Spleen (tissue), 11 donors: ENCODE results near the gene FGD6. TPM values are rescaled to one million over a fixed set of nuclear protein-coding genes. Genes with fewer than 3 reads are reported as not detected.

ENCODE experiments used
- DNase-seq: peaks from one replicate; pipeline ENCODE4 v3.0.0-alpha.2; 2020
- H3K27ac ChIP-seq, 8 donors: fragments of 200-600 bp; sonication (generic) in 7 of 8; 1 replicate in 4 of 8; 2 replicates in 4 of 8; pipeline versions ENCODE4 v1.5.0 to v1.8.0; 2016 to 2021; ENCODE audit warnings: inconsistent platforms in 4 of 8, mild to moderate bottlenecking in 4 of 8, moderate library complexity in 1 of 8
- H3K27me3 ChIP-seq, 7 donors: fragments of 200-600 bp; sonication (generic) in 6 of 7; replicated peaks in 1 of 7; 1 replicate in 4 of 7; 2 replicates in 3 of 7; pipeline versions ENCODE4 v1.5.0 to v1.8.0; 2016 to 2021; ENCODE audit warnings: inconsistent platforms in 3 of 7, mild to moderate bottlenecking in 1 of 7
- H3K36me3 ChIP-seq, 6 donors: fragments of 200-600 bp; sonication (generic) in 5 of 6; 1 replicate in 4 of 6; 2 replicates in 2 of 6; pipeline versions ENCODE4 v1.5.0 to v1.8.0; 2016 to 2021; ENCODE audit warnings: inconsistent platforms in 2 of 6
- H3K4me1 ChIP-seq, 6 donors: fragments of 200-600 bp; sonication (generic) in 5 of 6; 1 replicate in 3 of 6; 2 replicates in 3 of 6; pipeline versions ENCODE4 v1.5.0 to v1.8.0; 2016 to 2021; ENCODE audit warnings: inconsistent platforms in 3 of 6
- H3K4me3 ChIP-seq, 8 donors: fragments of 200-600 bp; sonication (generic) in 7 of 8; 1 replicate in 4 of 8; 2 replicates in 4 of 8; pipeline versions ENCODE4 v1.5.0 to v1.8.0; 2016 to 2021; ENCODE audit warnings: inconsistent platforms in 4 of 8, mild to moderate bottlenecking in 4 of 8, moderate library complexity in 2 of 8
- H3K9me3 ChIP-seq, 8 donors: fragments of 200-600 bp; sonication (generic) in 7 of 8; 1 replicate in 4 of 8; 2 replicates in 4 of 8; pipeline versions ENCODE4 v1.5.0 to v1.8.0; 2016 to 2021; ENCODE audit warnings: inconsistent platforms in 4 of 8
- CTCF ChIP-seq, 11 experiments: fragments of 200-600 bp in 7 of 11; fragments of 450-650 bp in 4 of 11; sonication (generic) in 4 of 11; IDR thresholded peaks in 8 of 11; conservative IDR thresholded peaks in 3 of 11; 1 replicate in 7 of 11; 2 replicates in 4 of 11; pipeline versions ENCODE4 v1.4.0 to v1.8.0; 2016 to 2021; ENCODE audit warnings: antibody characterized with exemption in 11 of 11, inconsistent platforms in 4 of 11, mild to moderate bottlenecking in 1 of 11
- POLR2A ChIP-seq, 3 donors: fragments of 450-650 bp; IDR thresholded peaks; one replicate each; pipeline ENCODE4 v1.5.1; 2017; ENCODE audit warnings: antibody characterized with exemption in 3 of 3, mild to moderate bottlenecking in 1 of 3
- POLR2AphosphoS5 ChIP-seq, 3 donors: sonication (generic); formaldehyde crosslinking; IDR thresholded peaks; one replicate each; pipeline ENCODE4 v1.5.1; 2017; ENCODE audit warnings: antibody characterized with exemption in 3 of 3
- WGBS, 5 donors: extraction: QIAGEN DNeasy Blood & Tissue Kit in 3 of 5; methylation state at CpG; one replicate each; pipeline versions ENCODE4 v1.1.5 to v1.1.7; 2013 to 2018; 5-methylcytosine and 5-hydroxymethylcytosine counted together
- intact Hi-C: fragments of 100-400 bp; cut with DNase I; formaldehyde crosslinking; loops from one replicate; pipeline ENCODE4 v1.15.0; 2023; ENCODE audit warnings: low total_unique reads
- polyA plus RNA-seq, 3 donors: library from polyadenylated mRNA; stranded (reverse); fragments of 200-250 nt; gene quantifications; one replicate each; pipeline ENCODE4 v1.2.1, GENCODE V29; 2013
- total RNA-seq, 7 donors: library from RNA; depleted of rRNA in 3 of 7; stranded (reverse); fragments of >200 nt in 3 of 7; fragmentation: NEBNext Ultra II Directional in 4 of 7; extraction: Animal tissue kit (Norgen Biotek cat#: 25700) in 4 of 7; gene quantifications; one replicate each; pipeline versions ENCODE4 v1.1.0 to v1.2.1, GENCODE V29; 2016 to 2021
- donor health status: healthy with polysubstance abuse.
- donor health status: DM: no; HTN: no; CAD: no; lungs with moderate emphysema.
- donor health status: DM: no; HTN: no; CAD: no.
- donor health status: Bipolar disorder and iron deficiency.
- donor health status: healthy.
- donor health status: DM: no; HTN: no; CAD: no.
- donor health status: DM: yes; HTN: yes; CAD: no.

The FGD6 gene
- total and polyA plus RNA-seq, 10 donors = 0.78 to 13.0 (median 10.4) TPM

GRCh38 chr12:95227818-95228356 is 10.6 kb upstream of the FGD6 start:
- WGBS, 5 donors = 33 to 44% (median 36%) methylated on average over 3 of the region's 3 CpGs
- Histone ChIP-seq H3K36me3 (peaks cover 0 to 21% (median 3%) of the 10 kb centered on the region in 6 donors), H3K27ac (no peak overlapping the region), H3K27me3 (no peaks in the 10 kb centered on the region), H3K4me3 (no peak overlapping the region), H3K4me1 (peaks cover 0 to 44% (median 25%) of the 10 kb centered on the region in 6 donors), H3K9me3 (no peaks in the 10 kb centered on the region)
- no peak for DNase-seq
- TF ChIP-seq CTCF (IDR thresholded peaks at IDR 0.05 in 8 of 11, conservative IDR thresholded peaks at IDR 0.05 in 3 of 11) (no peak), POLR2AphosphoS5 (IDR thresholded peaks at IDR 0.05) (no peak), POLR2A (IDR thresholded peaks at IDR 0.05) (no peak)
- intact Hi-C loops = no loop called here

GRCh38 chr12:95225645-95226212 is 8.5 kb upstream of the FGD6 start:
- no peak for DNase-seq
- 93 to 100% (median 96%) methylated on average over 1 of the region's 1 CpG for WGBS, 5 donors
- Histone ChIP-seq H3K27me3 (no peaks in the 10 kb centered on the region), H3K9me3 (no peaks in the 10 kb centered on the region), H3K36me3 (peaks cover 0 to 21% (median 3%) of the 10 kb centered on the region in 6 donors), H3K4me3 (no peak overlapping the region), H3K27ac (no peak overlapping the region), H3K4me1 (peaks cover 0 to 45% (median 20%) of the 10 kb centered on the region in 6 donors)
- TF ChIP-seq CTCF (IDR thresholded peaks at IDR 0.05 in 8 of 11, conservative IDR thresholded peaks at IDR 0.05 in 3 of 11) (no peak), POLR2AphosphoS5 (IDR thresholded peaks at IDR 0.05) (no peak), POLR2A (IDR thresholded peaks at IDR 0.05) (no peak)
- intact Hi-C loops = no loop called here

- no peak overlapping the region for H3K4me3 ChIP-seq
- TF ChIP-seq CTCF (IDR thresholded peaks at IDR 0.05 in 8 of 11, conservative IDR thresholded peaks at IDR 0.05 in 3 of 11) (no peak), POLR2A (IDR thresholded peaks at IDR 0.05) (no peak), POLR2AphosphoS5 (IDR thresholded peaks at IDR 0.05) (no peak)
- H3K27ac ChIP-seq = no peak overlapping the region
- no peaks in the 10 kb centered on the region for H3K27me3 ChIP-seq
- H3K4me1 ChIP-seq = peaks cover under 1 to 44% (median 19%) of the 10 kb centered on the region in 6 donors
- peaks cover 0 to 21% (median 3%) of the 10 kb centered on the region in 6 donors for H3K36me3 ChIP-seq
- no peaks in the 10 kb centered on the region for H3K9me3 ChIP-seq
- DNase-seq = no peak
- WGBS, 5 donors = 90 to 97% (median 94%) methylated on average over 8 of the region's 8 CpGs
- intact Hi-C loops = no loop called here
Observed at GRCh38 chr12:95224202-95225170, 7.2 kb upstream of the FGD6 start.

- Histone ChIP-seq H3K27me3 (no peaks in the 10 kb centered on the region), H3K4me1 (peaks cover 0 to 49% (median 25%) of the 10 kb centered on the region in 6 donors), H3K4me3 (no peak overlapping the region), H3K9me3 (no peaks in the 10 kb centered on the region), H3K27ac (no peak overlapping the region), H3K36me3 (peaks cover 0 to 19% (median 3%) of the 10 kb centered on the region in 6 donors)
- TF ChIP-seq POLR2AphosphoS5 (IDR thresholded peaks at IDR 0.05) = no peak
- no peak for TF ChIP-seq POLR2A (IDR thresholded peaks at IDR 0.05)
- no peak for TF ChIP-seq CTCF (IDR thresholded peaks at IDR 0.05 in 8 of 11, conservative IDR thresholded peaks at IDR 0.05 in 3 of 11)
- intact Hi-C loops = no loop called here
- DNase-seq = no peak
Observed at GRCh38 chr12:95220726-95221125, 3.5 kb upstream of the FGD6 start.
